Heart left ventricle (tissue), 13 donors: Measurements from ENCODE around the gene COL19A1.

Experiments
- CTCF ChIP-seq, 12 donors: fragments of 200-600 bp; sonication (generic) in 4 of 12; IDR thresholded peaks; one replicate each; pipeline versions ENCODE4 v1.5.0 to v1.8.0; 2018 to 2022; ENCODE audit warnings: antibody characterized with exemption in 12 of 12, mild to moderate bottlenecking in 5 of 12
- POLR2A ChIP-seq, 2 donors: fragments of 450-650 bp; IDR thresholded peaks; one replicate each; pipeline ENCODE4 v1.6.1; 2017; ENCODE audit warnings: antibody characterized with exemption in 2 of 2, mild to moderate bottlenecking in 2 of 2, moderate library complexity in 2 of 2
- donor health status: ischemic (EF 13 %, LVEDD 7.1; RV severe dilation, severe dysfunction).
- donor health status: DM: no; HTN: yes; CAD: no.
- donor health status: DM: no; HTN: no; CAD: no.
- donor health status: ischemic (EF 25% LVEDD 6.9; RV normal size, moderate dysfunction).
- donor health status: ischemic (EF 25% LVEDD 5.7; RV mildly dilated, moderate dysfunction).
- donor health status: ischemic (EF 35%, LVEDD 5.7; RV mildly dilated, moderate dysfunction).
- donor health status: nonischemic (EF 11% LVEDD 7.7; RV severe dilation, severe dysfunction).
- donor health status: DM: yes; HTN: yes; CAD: no.
- donor health status: PGD.
- donor health status: ischemic (EF 29% LVEDD 5.4; RV normal size, mild dysfunction).
- donor health status: nonischemic (EF 23%, LVEDD 6.1; RV moderate dilation, normal function).

GRCh38 chr6:70198785-70199184 is 332.4 kb downstream of the COL19A1 start:
- TF ChIP-seq CTCF (IDR thresholded peaks at IDR 0.05) (no peak), POLR2A (IDR thresholded peaks at IDR 0.05) (no peak)
